LNCAP (cell line): ENCODE results near the gene SPDYE4.

Experiments
- CTCF ChIP-seq: fragments of 450-650 bp; IDR thresholded peaks from 2 replicates; pipeline ENCODE4 v1.5.1; 2017; ENCODE audit warnings: mild to moderate bottlenecking

The SPDYE4 gene

GRCh38 chr17:8799570-8800212 is 41.3 kb upstream of the SPDYE4 start:
- TF ChIP-seq CTCF, result no peak

GRCh38 chr17:8798846-8799569 is 40.7 kb upstream of the SPDYE4 start, which contains the start of gene MFSD6L:
Gene MFSD6L, minus strand, starts transcription at chr17:8799365. Its CDS starts 245 bp downstream, at chr17:8799120.
- TF ChIP-seq CTCF, result peak; percentile 35; the same call in 1 of the 2 replicates

GRCh38 chr17:8798176-8798845 is 40.0 kb upstream of the SPDYE4 start:
- TF ChIP-seq CTCF, result no peak

GRCh38 chr17:8797621-8798175 is 39.4 kb upstream of the SPDYE4 start:
- TF ChIP-seq CTCF, result no peak

- no peak for TF ChIP-seq CTCF
Measured at GRCh38 chr17:8794636-8795035, 36.3 kb upstream of the SPDYE4 start.

- no peak for TF ChIP-seq CTCF
Measured at GRCh38 chr17:8793649-8794048, 35.3 kb upstream of the SPDYE4 start.

GRCh38 chr17:8792646-8793045 is 34.3 kb upstream of the SPDYE4 start:
- no peak for TF ChIP-seq CTCF
